Stimulated activated CD4-positive, alpha-beta T cell treated with anti-CD3 and anti-CD28 coated beads, TNF-alpha, amount 100 ng/mL, for 24 hours (primary cell): ENCODE data around the gene RPS18.

ENCODE experiments used
- DNase-seq, 3 experiments: peaks; one replicate each; pipeline ENCODE4 v3.0.0-alpha.2; 2020; ENCODE audit warnings: low read depth in 3 of 3

Gene RPS18

DNA sequence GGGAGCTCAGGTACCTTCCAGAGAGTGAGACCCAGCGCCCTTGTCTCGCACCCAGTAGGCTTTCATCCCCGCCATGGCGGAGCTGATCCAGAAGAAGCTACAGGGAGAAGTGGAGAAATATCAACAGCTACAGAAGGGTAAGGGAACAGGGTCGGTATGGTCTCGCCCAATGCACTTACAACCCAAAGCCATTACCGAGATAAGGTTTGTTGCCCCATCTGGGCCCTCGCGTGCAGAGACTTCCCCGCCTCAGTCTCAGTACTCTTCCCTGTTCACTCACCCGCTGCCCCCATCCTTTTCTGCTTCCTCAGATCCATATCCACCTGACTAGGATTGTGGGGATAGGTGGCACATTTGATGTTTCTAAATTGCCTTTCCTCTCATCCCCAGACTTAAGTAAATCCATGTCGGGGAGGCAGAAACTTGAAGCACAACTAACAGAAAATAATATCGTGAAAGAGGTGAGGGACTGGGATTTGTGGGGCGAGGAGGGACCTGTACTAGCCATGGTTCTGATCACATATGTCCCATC, 18.0 kb downstream of the RPS18 start:
- no peak for DNase-seq

GRCh38 chr6:33290459-33290858, 18.6 kb downstream of the RPS18 start:
- DNase-seq: no peak

- DNase-seq: no peak
Observed at GRCh38 chr6:33292996-33293682, 21.3 kb downstream of the RPS18 start.

DNA sequence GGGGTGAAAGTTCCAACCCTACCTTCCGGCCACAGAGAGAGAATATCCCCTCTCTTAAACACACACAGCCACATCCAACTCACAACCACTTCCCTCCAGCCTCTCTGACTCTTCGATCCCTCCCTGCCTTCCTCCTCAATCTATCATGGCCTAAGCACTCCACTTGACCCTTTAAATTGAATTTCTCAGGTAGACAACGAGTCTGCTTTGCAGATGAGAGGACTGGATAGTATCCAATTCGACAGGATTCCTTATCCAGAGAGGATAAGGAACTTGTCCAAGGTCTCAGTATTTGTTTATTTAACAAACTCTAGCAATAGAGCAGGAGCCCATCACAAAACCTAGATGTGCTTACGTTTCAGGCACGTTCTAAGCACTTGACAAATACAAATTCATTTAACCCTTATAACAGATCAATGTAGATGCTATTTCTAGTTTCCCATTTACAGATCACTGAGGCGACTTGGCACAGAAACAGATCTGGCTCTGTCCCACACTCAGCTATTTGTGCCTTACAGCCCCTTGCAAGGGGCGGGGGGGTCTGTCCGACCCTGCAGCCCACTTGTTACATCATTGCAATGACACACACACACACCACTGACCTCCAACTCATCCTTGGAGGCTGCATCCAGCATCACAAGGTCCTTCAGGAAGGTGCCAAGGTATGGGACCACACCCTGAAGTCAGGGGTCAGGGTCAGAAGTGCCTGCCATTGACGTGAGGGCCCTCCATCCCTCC, 22.4 kb downstream of the RPS18 start:
- no peak for DNase-seq

GRCh38 chr6:33295621-33296369, 23.9 kb downstream of the RPS18 start:
- DNase-seq: no peak

DNA sequence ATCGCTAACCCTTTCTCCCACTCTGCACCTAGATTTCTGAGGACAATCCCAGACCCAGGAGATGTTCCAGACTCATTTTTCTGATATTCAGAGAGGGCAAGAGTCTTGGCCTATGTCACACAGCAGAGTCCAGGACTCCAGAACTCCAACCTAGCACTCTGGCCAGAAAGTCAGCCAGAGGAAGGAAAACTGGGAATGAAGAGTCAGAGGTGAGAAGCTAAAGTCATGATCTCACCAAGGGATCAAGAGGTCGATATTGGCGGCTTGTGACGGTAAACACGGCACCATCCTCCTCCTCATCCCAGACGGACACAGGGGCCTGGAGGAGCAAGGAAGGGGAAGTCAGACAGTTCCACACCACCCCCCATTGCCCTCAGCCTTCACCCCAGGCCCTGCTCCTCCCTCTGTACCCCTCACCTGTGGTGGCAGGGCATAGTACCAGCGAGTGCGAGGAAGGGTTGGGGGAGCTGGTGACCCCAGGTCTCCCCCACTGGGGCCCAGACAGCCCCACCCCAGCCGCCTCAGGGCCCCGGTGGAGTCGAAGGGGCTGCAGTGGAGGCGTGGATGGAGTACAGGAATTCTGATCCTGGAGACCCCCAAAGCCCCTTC, 25.0 kb downstream of the RPS18 start:
- no peak for DNase-seq

DNA sequence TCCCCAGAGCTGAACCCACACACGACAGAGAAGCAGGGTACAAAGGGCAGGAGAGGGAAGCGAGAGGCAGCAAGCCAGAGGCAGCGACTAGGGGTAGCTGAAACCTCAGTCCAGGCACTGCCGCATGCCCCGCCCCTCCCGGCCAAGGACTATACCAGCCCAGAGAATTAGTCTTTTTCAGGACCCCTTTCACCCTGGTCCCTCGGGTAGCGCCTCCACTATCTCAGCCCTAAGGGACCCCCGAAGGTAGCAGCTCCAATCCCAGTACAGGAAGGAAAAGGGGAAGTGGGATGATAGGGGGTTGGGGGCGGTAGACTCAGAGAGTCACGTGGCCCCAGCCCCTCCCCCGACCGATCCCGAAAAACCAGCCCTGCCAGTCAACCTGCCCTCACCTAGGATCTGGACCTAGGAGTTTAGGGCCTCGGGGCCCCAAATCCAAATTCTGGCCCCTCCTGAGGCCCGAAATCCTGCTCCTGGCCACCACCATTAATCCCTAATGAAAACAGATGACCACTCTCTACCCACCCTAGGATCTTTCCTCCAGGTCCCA, 25.6 kb downstream of the RPS18 start:
- DNase-seq: no peak

- peak in 1 of 3 experiments; percentile 54 for DNase-seq
Observed at GRCh38 chr6:33297956-33298772, 26.3 kb downstream of the RPS18 start.

DNA sequence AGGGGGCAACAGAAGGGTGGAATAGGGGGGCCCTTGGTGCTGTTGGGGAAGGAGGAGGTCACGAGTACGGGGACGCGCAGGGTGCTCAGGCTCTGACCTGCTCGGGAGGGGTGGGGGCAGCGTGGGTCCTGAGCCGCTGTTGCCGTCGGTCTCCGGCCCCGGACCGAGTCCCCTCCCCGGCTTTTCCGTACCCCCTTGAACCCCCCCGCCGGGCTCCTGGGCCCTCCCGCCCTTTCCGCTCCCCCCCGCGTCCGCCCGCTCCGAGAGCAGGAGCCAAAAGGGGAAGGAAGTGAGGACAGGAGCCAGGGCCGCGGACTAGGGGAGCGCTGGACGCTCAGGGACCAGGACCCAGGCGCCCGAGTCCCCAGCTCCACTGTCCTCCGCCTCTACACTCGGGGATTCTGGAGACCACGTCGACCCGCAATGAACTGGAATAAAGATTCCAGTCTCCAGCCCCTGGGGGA, 26.9 kb downstream of the RPS18 start, which contains the start of gene RGL2:
TSS of gene RGL2 (minus strand) at position 170 of the 464 bp plus-strand sequence. CDS start 332 bp downstream, outside the sequence.
- DNase-seq: peak in 1 of 3 experiments; percentile 56

GRCh38 chr6:33299237-33299944, 27.5 kb downstream of the RPS18 start:
- DNase-seq: peak; percentile 85 to 93 (median 91)

DNA sequence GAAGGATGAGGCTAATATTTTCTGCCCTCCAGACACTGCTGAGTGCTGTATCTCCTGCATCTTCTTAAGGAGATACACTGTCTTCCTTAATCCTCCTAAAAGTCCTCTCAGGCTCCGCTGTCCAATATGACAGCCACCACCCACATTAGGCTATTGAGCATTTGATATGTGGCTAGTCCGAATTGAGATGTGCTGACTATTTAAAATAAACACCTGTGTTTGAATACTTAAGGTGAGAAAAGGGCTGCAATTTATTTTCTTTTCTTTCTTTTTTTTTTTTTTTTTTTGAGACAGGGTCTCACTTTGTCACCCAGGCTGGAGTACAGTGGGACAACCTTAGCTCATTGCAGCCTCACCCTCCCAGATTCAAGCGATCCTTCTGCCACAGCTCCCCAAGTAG, 30.0 kb downstream of the RPS18 start:
- no peak for DNase-seq

DNA sequence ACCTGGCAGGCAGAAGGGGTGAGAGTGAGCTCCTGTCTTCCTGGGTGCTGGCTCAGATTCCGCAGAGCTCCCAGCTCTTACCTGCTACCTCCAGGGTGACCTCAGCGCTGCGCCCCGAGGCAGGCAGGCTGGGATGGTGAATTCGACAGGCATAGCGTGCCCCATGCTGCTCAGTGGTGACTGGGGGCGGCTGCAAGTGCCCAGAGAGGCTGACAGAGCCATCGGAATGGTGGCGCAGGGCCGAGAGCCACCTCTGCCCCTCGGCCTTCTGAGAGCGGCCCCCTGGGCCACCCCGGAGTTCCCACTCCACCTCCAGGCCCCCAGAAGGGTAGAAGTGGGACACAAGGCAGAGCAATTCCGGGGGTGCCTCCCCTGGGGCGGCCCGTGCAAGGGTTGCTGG, 32.3 kb downstream of the RPS18 start:
- no peak for DNase-seq

- DNase-seq: no peak
Observed at GRCh38 chr6:33305052-33305451, 33.2 kb downstream of the RPS18 start.

DNA sequence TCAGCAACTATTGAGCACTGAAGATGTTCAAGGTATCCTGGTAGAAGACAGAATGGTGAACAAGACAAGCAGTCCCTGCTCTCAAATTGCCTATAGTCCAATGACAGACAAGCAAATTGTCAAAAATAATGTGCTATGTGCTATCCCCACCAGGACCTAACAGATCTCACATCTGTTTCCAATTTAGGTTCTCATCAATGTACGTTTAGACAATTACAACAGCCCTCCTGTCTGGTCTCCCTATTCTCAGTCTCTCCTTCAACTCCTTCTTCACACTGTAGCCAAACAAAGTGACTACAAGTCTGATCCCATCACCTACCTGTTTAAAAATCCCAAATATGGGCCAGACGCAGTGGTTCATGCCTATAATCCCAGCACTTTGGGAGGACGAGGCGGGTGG, 34.5 kb downstream of the RPS18 start:
- no peak for DNase-seq

GRCh38 chr6:33312361-33313104, 40.7 kb downstream of the RPS18 start:
- peak; percentile 58 to 78 (median 70) for DNase-seq

GRCh38 chr6:33313105-33313708, 41.3 kb downstream of the RPS18 start:
- peak in 2 of 3 experiments; percentile 40 to 47 for DNase-seq

DNA sequence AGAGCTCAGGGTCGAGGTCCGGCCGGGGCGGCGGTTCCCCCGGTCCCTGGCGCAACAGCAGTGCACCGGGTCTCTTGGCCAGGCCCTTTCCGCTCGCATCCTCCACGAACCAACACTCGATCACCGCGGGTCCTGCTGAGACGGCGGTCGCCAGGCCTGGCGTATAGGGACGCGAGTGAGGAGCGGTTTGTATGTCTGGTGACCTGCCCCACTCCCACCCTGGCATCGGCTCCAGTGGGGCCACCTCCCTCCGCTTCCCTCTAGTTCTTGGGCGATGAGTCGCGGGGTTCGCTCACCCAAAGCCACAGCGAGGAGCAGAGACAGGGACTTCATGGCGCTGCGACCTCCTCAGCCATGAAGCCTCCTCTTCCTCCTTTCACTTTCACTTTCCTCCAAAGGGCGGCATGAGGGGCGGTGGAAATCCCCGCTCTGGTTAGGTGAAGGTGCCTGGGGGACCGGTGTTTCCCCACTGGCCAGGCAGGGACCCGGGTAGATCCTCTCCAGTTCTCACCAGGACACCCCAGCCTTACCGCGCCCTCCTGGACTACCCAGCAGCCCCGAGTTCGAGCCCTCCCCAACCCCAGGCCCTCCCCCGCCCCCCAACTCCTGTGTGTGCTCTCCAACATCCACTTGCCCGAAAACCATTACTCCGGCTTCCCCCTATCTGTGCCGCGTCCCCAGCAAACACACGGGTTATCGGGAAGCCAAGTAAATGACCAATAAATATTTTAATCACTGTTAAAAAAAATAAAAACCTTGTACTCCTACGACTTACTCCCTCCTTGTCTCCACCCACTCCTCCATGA, 42.0 kb downstream of the RPS18 start, which contains the start of gene TAPBP:
TSS of gene TAPBP (minus strand) at position 370 of the 806 bp plus-strand sequence. CDS start at position 333, 37 bp downstream.
- DNase-seq: peak; percentile 69 to 85 (median 79)
